OCI-LY3 (cell line): ENCODE results near the gene RHCG.

Experiments
- H2AFZ ChIP-seq: fragments of 200-600, 300-600 bp; shearing (Covaris generic); 2 replicates; pipeline ENCODE4 v1.6.0; 2014; ENCODE audit warnings: antibody characterized with exemption, low read depth, low read length
- H3K27ac ChIP-seq: fragments of 200-600, 300-600 bp; sonication (generic); 2 replicates; pipeline ENCODE4 v1.5.1; 2014; ENCODE audit warnings: mild to moderate bottlenecking, low read length, moderate library complexity, mixed read lengths
- H3K27me3 ChIP-seq: fragments of 200-600, 300-600 bp; sonication (generic); 2 replicates; pipeline ENCODE4 v1.6.1; 2014; ENCODE audit warnings: low read depth, low read length, mixed read lengths
- H3K36me3 ChIP-seq: fragments of 200-600, 300-600 bp; sonication (generic); replicated peaks from 2 replicates; pipeline ENCODE3; 2014; ENCODE audit warnings: low read depth, low read length, mixed read lengths
- H3K4me1 ChIP-seq: fragments of 300-600, 200-600 bp; sonication (generic); 2 replicates; pipeline ENCODE4 v1.6.1; 2014; ENCODE audit warnings: low read length, mixed read lengths
- H3K4me2 ChIP-seq: fragments of 200-600, 300-600 bp; sonication (generic); 2 replicates; pipeline ENCODE4 v1.6.1; 2014; ENCODE audit warnings: low read length, mixed read lengths
- H3K4me3 ChIP-seq: fragments of 300-600, 200-600 bp; sonication (generic); 2 replicates; pipeline ENCODE4 v1.5.1; 2014; ENCODE audit warnings: antibody characterized with exemption, mild to moderate bottlenecking, low read length, moderate library complexity
- H3K79me2 ChIP-seq: fragments of 300-600, 200-600 bp; shearing (Covaris generic); 2 replicates; pipeline ENCODE4 v1.6.1; 2014; ENCODE audit warnings: mild to moderate bottlenecking, low read length, mixed read lengths
- H3K9ac ChIP-seq: fragments of 300-600, 200-600 bp; shearing (Covaris generic); 2 replicates; pipeline ENCODE4 v1.6.0; 2014; ENCODE audit warnings: mild to moderate bottlenecking, low read length, moderate library complexity
- H3K9me3 ChIP-seq: fragments of 200-600, 300-600 bp; shearing (Covaris generic); 2 replicates; pipeline ENCODE4 v1.6.1; 2014; ENCODE audit warnings: low read length, mixed read lengths; ENCODE audit not compliant: insufficient read depth
- H4K20me1 ChIP-seq: fragments of 200-600, 300-600 bp; sonication (generic); 2 replicates; pipeline ENCODE4 v1.6.1; 2016; ENCODE audit warnings: low read length, mixed read lengths; ENCODE audit not compliant: insufficient read depth
- EZH2phosphoT487 ChIP-seq: fragments of 200-600 bp; shearing (Covaris generic); IDR thresholded peaks from 2 replicates; pipeline ENCODE4 v1.6.1; 2018; ENCODE audit warnings: antibody characterized with exemption, mixed run types, low read depth
- TF ChIP-seq, protein P1 (sequence below): fragments of 200-600, 300-600 bp; sonication (generic); IDR thresholded peaks from 2 replicates; pipeline ENCODE4 v1.5.1; 2014; ENCODE audit warnings: antibody characterized with exemption, low read length, low read depth

The RHCG gene

DNA sequence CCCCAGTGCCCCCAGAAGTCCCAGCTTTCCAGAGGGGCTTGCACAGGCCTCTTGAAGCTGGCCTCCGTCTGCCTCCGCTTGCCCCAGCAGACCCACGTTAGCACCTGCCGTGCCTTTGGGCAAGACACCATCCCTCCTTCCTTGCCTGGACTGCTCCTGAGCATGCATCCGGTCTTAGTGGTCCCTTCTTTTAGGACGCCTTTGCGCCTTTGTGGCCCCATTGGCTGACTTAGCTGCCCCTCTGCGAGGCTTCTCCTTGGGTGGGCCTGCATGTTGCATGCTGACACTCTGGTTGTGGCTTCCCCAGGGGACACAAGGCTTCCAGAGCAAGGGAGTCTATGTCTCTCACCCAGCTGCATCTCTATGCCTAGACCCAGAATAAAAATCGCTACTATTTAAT is 56.6 kb downstream of the RHCG start:
- no peaks in the 10 kb centered on the region for H3K79me2 ChIP-seq

GRCh38 chr15:89436560-89437311 is 59.6 kb downstream of the RHCG start:
- Histone ChIP-seq H3K79me2 (no peaks in the 10 kb centered on the region), H4K20me1 (no peaks in the 10 kb centered on the region), H3K27ac (no peak overlapping the region), H3K27me3 (0 out of 2 replicates have a peak, but pooled peaks cover 3% of the 10 kb centered on the region), H3K9me3 (no peaks in the 10 kb centered on the region), H3K4me1 (peaks cover 29% of the 10 kb centered on the region), H3K4me2 (no peak overlapping the region), H3K4me3 (no peak overlapping the region), H3K9ac (no peak overlapping the region), H3K36me3 (no peaks in the 10 kb centered on the region), H2AFZ (no peak overlapping the region)
- TF ChIP-seq, protein P1, sequence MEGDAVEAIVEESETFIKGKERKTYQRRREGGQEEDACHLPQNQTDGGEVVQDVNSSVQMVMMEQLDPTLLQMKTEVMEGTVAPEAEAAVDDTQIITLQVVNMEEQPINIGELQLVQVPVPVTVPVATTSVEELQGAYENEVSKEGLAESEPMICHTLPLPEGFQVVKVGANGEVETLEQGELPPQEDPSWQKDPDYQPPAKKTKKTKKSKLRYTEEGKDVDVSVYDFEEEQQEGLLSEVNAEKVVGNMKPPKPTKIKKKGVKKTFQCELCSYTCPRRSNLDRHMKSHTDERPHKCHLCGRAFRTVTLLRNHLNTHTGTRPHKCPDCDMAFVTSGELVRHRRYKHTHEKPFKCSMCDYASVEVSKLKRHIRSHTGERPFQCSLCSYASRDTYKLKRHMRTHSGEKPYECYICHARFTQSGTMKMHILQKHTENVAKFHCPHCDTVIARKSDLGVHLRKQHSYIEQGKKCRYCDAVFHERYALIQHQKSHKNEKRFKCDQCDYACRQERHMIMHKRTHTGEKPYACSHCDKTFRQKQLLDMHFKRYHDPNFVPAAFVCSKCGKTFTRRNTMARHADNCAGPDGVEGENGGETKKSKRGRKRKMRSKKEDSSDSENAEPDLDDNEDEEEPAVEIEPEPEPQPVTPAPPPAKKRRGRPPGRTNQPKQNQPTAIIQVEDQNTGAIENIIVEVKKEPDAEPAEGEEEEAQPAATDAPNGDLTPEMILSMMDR, result no peak
- TF ChIP-seq EZH2phosphoT487, result no peak

More for the DNA sequence above, 56.6 kb downstream of the RHCG start:
- Histone ChIP-seq H3K27me3 (0 out of 2 replicates have a peak, but pooled peaks cover 3% of the 10 kb centered on the region), H3K4me2 (no peak overlapping the region), H3K4me1 (peaks cover 44% of the 10 kb centered on the region), H3K36me3 (no peaks in the 10 kb centered on the region), H3K4me3 (no peak overlapping the region), H2AFZ (no peak overlapping the region), H3K9ac (no peak overlapping the region), H3K27ac (no peak overlapping the region), H4K20me1 (no peaks in the 10 kb centered on the region), H3K9me3 (no peaks in the 10 kb centered on the region)
- no peak for TF ChIP-seq EZH2phosphoT487
- TF ChIP-seq, protein P1, result no peak

DNA sequence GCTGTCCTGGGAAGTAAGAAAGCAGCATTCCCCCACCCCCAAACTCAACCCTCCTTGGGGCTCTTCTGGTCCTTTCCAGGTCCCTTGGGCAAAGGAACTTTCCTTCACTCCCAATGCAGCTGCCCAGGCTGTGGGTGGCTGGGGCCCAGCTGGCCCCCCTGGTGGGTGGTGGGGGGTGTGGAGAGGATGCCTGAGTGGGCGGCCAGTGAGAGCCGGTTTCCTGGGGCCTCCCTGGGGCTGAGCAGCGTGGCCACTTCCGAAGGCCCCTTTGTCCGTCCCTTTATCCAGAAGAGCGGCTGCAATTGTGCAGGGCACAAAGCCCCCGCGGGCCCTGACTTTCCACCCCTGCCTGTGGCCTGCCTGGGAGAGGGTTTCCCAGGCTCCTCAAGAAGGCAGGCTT is 61.0 kb downstream of the RHCG start:
- Histone ChIP-seq H3K27ac (no peak overlapping the region), H3K79me2 (no peaks in the 10 kb centered on the region), H3K9ac (no peak overlapping the region), H3K27me3 (0 out of 2 replicates have a peak, but pooled peaks cover 3% of the 10 kb centered on the region), H3K9me3 (no peaks in the 10 kb centered on the region), H4K20me1 (no peaks in the 10 kb centered on the region), H2AFZ (no peak overlapping the region), H3K4me2 (no peak overlapping the region), H3K4me3 (no peak overlapping the region), H3K36me3 (no peaks in the 10 kb centered on the region), H3K4me1 (peaks cover 19% of the 10 kb centered on the region)
- TF ChIP-seq, protein P1, result no peak
- no peak for TF ChIP-seq EZH2phosphoT487

DNA sequence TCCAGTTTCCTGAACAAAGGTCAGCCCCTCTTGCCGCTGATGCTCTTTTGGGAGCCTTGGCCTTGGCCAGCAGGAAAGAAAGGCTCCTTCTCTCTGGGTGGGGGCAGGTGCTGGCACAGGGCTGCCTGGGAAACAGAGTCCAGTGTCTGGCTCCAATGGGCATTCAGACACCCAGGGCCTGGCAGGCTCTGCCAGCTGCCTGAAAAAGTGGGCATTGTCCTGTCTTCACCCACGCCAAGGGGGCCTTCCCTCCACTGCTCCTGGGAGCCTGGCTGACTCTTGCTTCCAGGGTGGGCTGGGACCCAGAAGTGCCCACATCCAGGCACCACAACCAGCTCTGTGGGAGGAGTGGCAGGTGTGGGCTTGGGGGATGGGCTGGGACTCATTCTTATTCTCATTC is 62.7 kb downstream of the RHCG start:
- no peaks in the 10 kb centered on the region for H3K79me2 ChIP-seq
- H3K4me3 ChIP-seq, result no peak overlapping the region
- no peak overlapping the region for H3K4me2 ChIP-seq
- TF ChIP-seq EZH2phosphoT487, result no peak
- TF ChIP-seq, protein P1, result no peak
- H2AFZ ChIP-seq, result no peak overlapping the region
- no peaks in the 10 kb centered on the region for H4K20me1 ChIP-seq
- no peaks in the 10 kb centered on the region for H3K36me3 ChIP-seq
- 0 out of 2 replicates have a peak, but pooled peaks cover 3% of the 10 kb centered on the region for H3K27me3 ChIP-seq
- H3K27ac ChIP-seq, result no peak overlapping the region
- no peaks in the 10 kb centered on the region for H3K9me3 ChIP-seq
- H3K4me1 ChIP-seq, result peaks cover 14% of the 10 kb centered on the region
- H3K9ac ChIP-seq, result no peak overlapping the region
